ENCODE measurements around the gene PRAMEF25. TPM values are rescaled to one million over a fixed set of nuclear protein-coding genes. Genes with fewer than 3 reads are reported as not detected.
"Not testable (repeated sequence)": the region's sequence is repeated elsewhere in the genome, so short reads cannot be mapped to it uniquely, and the experiment has no call there.

The PRAMEF25 gene
- not detected for total RNA-seq

- ATAC-seq; DNase-seq; in situ Hi-C loops (cut with MboI; ENCODE audit: low sequenced_read_pairs in 4 of 4); H3K9me3 ChIP-seq; H3K27ac ChIP-seq; H3K27me3 ChIP-seq; H3K4me1 ChIP-seq; intact Hi-C loops (cut with DNase I; ENCODE audit: low total_unique reads); H3K36me3 ChIP-seq; H3K4me3 ChIP-seq: not testable (repeated sequence)
These were observed at the start of gene PRAMEF25 for GRCh38 chr1:13070474-13070873. TSS of gene PRAMEF25 (plus strand) at chr1:13070774. CDS start at chr1:13073694, 2,920 bp downstream.

- in situ Hi-C loops (cut with MboI; ENCODE audit: low sequenced_read_pairs in 4 of 4); H3K4me3 ChIP-seq; H3K27me3 ChIP-seq; intact Hi-C loops (cut with DNase I; ENCODE audit: low total_unique reads); ATAC-seq; H3K27ac ChIP-seq; H3K4me1 ChIP-seq; DNase-seq; H3K36me3 ChIP-seq; H3K9me3 ChIP-seq: not testable (repeated sequence)
These were observed 14.1 kb upstream of the PRAMEF25 start, which contains the start of gene PRAMEF27 for GRCh38 chr1:13056475-13056874. TSS of gene PRAMEF27 (minus strand) at chr1:13056575. CDS start at chr1:13053659, 2,916 bp downstream.

GRCh38 chr1:13116754-13117153, 46.2 kb downstream of the PRAMEF25 start, which contains the start of gene HNRNPCL2:
TSS of gene HNRNPCL2 (minus strand) at chr1:13116854. CDS start at chr1:13116400, 454 bp downstream.
- H3K27me3 ChIP-seq; H3K36me3 ChIP-seq; ATAC-seq; DNase-seq; in situ Hi-C loops (cut with MboI; ENCODE audit: low sequenced_read_pairs in 4 of 4); H3K4me1 ChIP-seq; intact Hi-C loops (cut with DNase I; ENCODE audit: low total_unique reads); H3K9me3 ChIP-seq; H3K4me3 ChIP-seq; H3K27ac ChIP-seq: not testable (repeated sequence)

Other genes with a start within 250 kb of the PRAMEF25 start
- not detected for gene PRAMEF11, start 239.4 kb upstream of the PRAMEF25 start, total RNA-seq
- gene HNRNPCL1, start 222.1 kb upstream of the PRAMEF25 start, total RNA-seq = not detected
- not detected for gene PRAMEF2, start 213.7 kb upstream of the PRAMEF25 start, total RNA-seq
- not detected for gene PRAMEF4, start 184.6 kb upstream of the PRAMEF25 start, total RNA-seq
- gene PRAMEF10, start 172.5 kb upstream of the PRAMEF25 start, total RNA-seq = not detected
- not detected for gene PRAMEF7, start 154.2 kb upstream of the PRAMEF25 start, total RNA-seq
- gene PRAMEF6, start 123.2 kb upstream of the PRAMEF25 start, total RNA-seq = not detected
- not detected for gene PRAMEF27, start 14.2 kb upstream of the PRAMEF25 start, total RNA-seq
- not detected for gene HNRNPCL3, start 10.0 kb upstream of the PRAMEF25 start, total RNA-seq
- gene HNRNPCL2, start 46.1 kb downstream of the PRAMEF25 start, total RNA-seq = not detected
- gene PRAMEF26, start 85.2 kb downstream of the PRAMEF25 start, total RNA-seq = not detected
- gene HNRNPCL4, start 94.9 kb downstream of the PRAMEF25 start, total RNA-seq = not detected
- gene PRAMEF9, start 101.1 kb downstream of the PRAMEF25 start, total RNA-seq = not detected
- gene PRAMEF13, start 130.6 kb downstream of the PRAMEF25 start, total RNA-seq = not detected
- gene PRAMEF18, start 155.4 kb downstream of the PRAMEF25 start, total RNA-seq = not detected
- not detected for gene PRAMEF5, start 183.4 kb downstream of the PRAMEF25 start, total RNA-seq
- gene PRAMEF8, start 214.4 kb downstream of the PRAMEF25 start, total RNA-seq = not detected
- not detected for gene PRAMEF33, start 232.8 kb downstream of the PRAMEF25 start, total RNA-seq
- not detected for gene PRAMEF15, start 244.8 kb downstream of the PRAMEF25 start, total RNA-seq

Measured in gastrocnemius medialis (tissue), 4 donors.